ENCODE results near the gene SH2D7. TPM values are rescaled to one million over a fixed set of nuclear protein-coding genes. Genes with fewer than 3 reads are reported as not detected.

Gene SH2D7
- total RNA-seq, 1 experiment from 2014 or later: not detected

- Histone ChIP-seq H3K4me3 (no peak overlapping the region), H3K4me2 (no peak overlapping the region), H2AFZ (no peak overlapping the region), H4K20me1 (ENCODE audit: insufficient read depth) (no peaks in the 10 kb centered on the region), H3K9me3 (ENCODE audit: insufficient read depth, low read depth) (no peaks in the 10 kb centered on the region), H3K4me1 (replicated peaks; ENCODE audit: insufficient read depth) (peaks cover 2% of the 10 kb centered on the region), H3K36me3 (ENCODE audit: low read depth) (no peaks in the 10 kb centered on the region), H3K27ac (no peak overlapping the region), H3K27me3 (ENCODE audit: insufficient read depth, low read depth) (no peaks in the 10 kb centered on the region), H3K9me2 (ENCODE audit: insufficient read depth) (no peaks in the 10 kb centered on the region), H3K79me2 (ENCODE audit: low read depth) (no peaks in the 10 kb centered on the region), H3F3A (ENCODE audit: insufficient read depth, low read depth) (no peaks in the 10 kb centered on the region)
- intact Hi-C loops (cut with micrococcal nuclease; ENCODE audit: unreplicated experiment): loop anchor here (5.0 kb wide), 3 partner anchors 67 to 312 kb away; no protein-coding TSS in a partner anchor
- ChIA-PET POLR2A (ENCODE audit: unreplicated experiment) (interaction anchor here (0.5 kb wide), 1 partner anchor 106 kb away, joined by 4 read pairs; no protein-coding TSS in a partner anchor), CTCF (no interaction called here)
- DNase-seq: no peak
- TF ChIP-seq EZH2 (IDR thresholded peaks at IDR 0.05; ENCODE audit: low read depth) (no peak), CTCF (conservative IDR thresholded peaks at IDR 0.05) (no peak)
- BruUV-seq (replicated peaks): no TSS peak
Observed at GRCh38 chr15:78110096-78110495, 17.7 kb downstream of the SH2D7 start.

- Histone ChIP-seq H3K27ac (no peak overlapping the region), H3K9me3 (ENCODE audit: insufficient read depth, low read depth) (no peaks in the 10 kb centered on the region), H3K27me3 (ENCODE audit: insufficient read depth, low read depth) (no peaks in the 10 kb centered on the region), H3F3A (ENCODE audit: insufficient read depth, low read depth) (no peaks in the 10 kb centered on the region), H3K4me3 (no peak overlapping the region), H3K9me2 (ENCODE audit: insufficient read depth) (no peaks in the 10 kb centered on the region), H2AFZ (no peak overlapping the region), H3K36me3 (ENCODE audit: low read depth) (no peaks in the 10 kb centered on the region), H4K20me1 (ENCODE audit: insufficient read depth) (no peaks in the 10 kb centered on the region), H3K4me1 (replicated peaks; ENCODE audit: insufficient read depth) (no peaks in the 10 kb centered on the region), H3K4me2 (no peak overlapping the region), H3K79me2 (ENCODE audit: low read depth) (no peaks in the 10 kb centered on the region)
- intact Hi-C loops (cut with micrococcal nuclease; ENCODE audit: unreplicated experiment): loop anchor here (5.0 kb wide), 3 partner anchors 66 to 311 kb away; no protein-coding TSS in a partner anchor
- DNase-seq: no peak
- CTCF ChIA-PET: interaction anchor here (0.6 to 1.8 kb wide), 2 partner anchors 58 to 129 kb away, joined by 3 to 5 read pairs; no protein-coding TSS in a partner anchor
- BruUV-seq (replicated peaks): no TSS peak
- POLR2A ChIA-PET (ENCODE audit: unreplicated experiment): no interaction called here
- TF ChIP-seq EZH2 (IDR thresholded peaks at IDR 0.05; ENCODE audit: low read depth): no peak
- no peak for TF ChIP-seq CTCF (conservative IDR thresholded peaks at IDR 0.05)
Observed at GRCh38 chr15:78110916-78111475, 18.6 kb downstream of the SH2D7 start.

- H3K36me3 ChIP-seq (ENCODE audit: low read depth): no peaks in the 10 kb centered on the region
- no peaks in the 10 kb centered on the region for H3K9me3 ChIP-seq (ENCODE audit: insufficient read depth, low read depth)
- no peak overlapping the region for H3K4me3 ChIP-seq
- no peak overlapping the region for H3K27ac ChIP-seq
- DNase-seq: no peak
- TF ChIP-seq EZH2 (IDR thresholded peaks at IDR 0.05; ENCODE audit: low read depth) (no peak), CTCF (conservative IDR thresholded peaks at IDR 0.05) (no peak)
- no peaks in the 10 kb centered on the region for H4K20me1 ChIP-seq (ENCODE audit: insufficient read depth)
- ChIA-PET POLR2A (ENCODE audit: unreplicated experiment) (no interaction called here), CTCF (interaction anchor here (1.8 kb wide), 1 partner anchor 128 kb away, joined by 5 read pairs; no protein-coding TSS in a partner anchor)
- intact Hi-C loops (cut with micrococcal nuclease; ENCODE audit: unreplicated experiment): loop anchor here (5.0 kb wide), 3 partner anchors 66 to 311 kb away; no protein-coding TSS in a partner anchor
- H3K27me3 ChIP-seq (ENCODE audit: insufficient read depth, low read depth): no peaks in the 10 kb centered on the region
- no peaks in the 10 kb centered on the region for H3K4me1 ChIP-seq (replicated peaks; ENCODE audit: insufficient read depth)
- no peak overlapping the region for H3K4me2 ChIP-seq
- H2AFZ ChIP-seq: no peak overlapping the region
- no peaks in the 10 kb centered on the region for H3K9me2 ChIP-seq (ENCODE audit: insufficient read depth)
- H3F3A ChIP-seq (ENCODE audit: insufficient read depth, low read depth): no peaks in the 10 kb centered on the region; the same call in 1 of the 2 replicates
- H3K79me2 ChIP-seq (ENCODE audit: low read depth): no peaks in the 10 kb centered on the region
- BruUV-seq (replicated peaks): no TSS peak
Observed at GRCh38 chr15:78111788-78112187, 19.4 kb downstream of the SH2D7 start.
